GM12878 (cell line): Measurements from ENCODE around the gene CSRP3.

Experiments
- CBX5 ChIP-seq: sonication (generic); IDR thresholded peaks from 2 replicates; pipeline ENCODE4 v1.6.1; 2016; ENCODE audit warnings: low read depth, moderate library complexity, mild to moderate bottlenecking, inconsistent platforms
- ZNF24 ChIP-seq: fragments of 450-650 bp; IDR thresholded peaks from 2 replicates; pipeline ENCODE4 v1.6.1; 2017; ENCODE audit warnings: antibody characterized with exemption, mild to moderate bottlenecking
- TF ChIP-seq, protein P1 (sequence below): IDR thresholded peaks from 2 replicates; pipeline ENCODE4 v1.6.1; 2011; ENCODE audit warnings: low read depth, low read length, improper control_type of control experiment, borderline replicate concordance

DNA sequence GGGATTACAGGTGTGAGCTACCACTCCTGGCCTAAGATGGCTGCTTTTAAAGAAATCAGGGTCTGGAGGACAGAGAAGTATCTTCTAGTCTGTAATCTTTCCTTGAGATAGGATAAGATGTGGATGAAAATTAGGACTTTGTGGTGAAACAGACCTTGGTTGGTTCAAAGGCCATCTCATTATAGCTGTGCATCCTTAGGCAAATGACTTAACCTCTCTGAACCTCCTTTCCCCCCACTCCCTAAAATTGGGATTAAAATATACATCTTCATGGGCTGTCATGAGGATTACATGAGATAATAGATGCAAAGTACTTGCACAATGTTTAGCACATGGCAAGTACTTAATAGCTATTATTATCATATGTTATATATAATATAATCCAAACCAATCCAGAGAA, 49.8 kb upstream of the CSRP3 start:
- no peak for TF ChIP-seq CBX5
- TF ChIP-seq, protein P1, sequence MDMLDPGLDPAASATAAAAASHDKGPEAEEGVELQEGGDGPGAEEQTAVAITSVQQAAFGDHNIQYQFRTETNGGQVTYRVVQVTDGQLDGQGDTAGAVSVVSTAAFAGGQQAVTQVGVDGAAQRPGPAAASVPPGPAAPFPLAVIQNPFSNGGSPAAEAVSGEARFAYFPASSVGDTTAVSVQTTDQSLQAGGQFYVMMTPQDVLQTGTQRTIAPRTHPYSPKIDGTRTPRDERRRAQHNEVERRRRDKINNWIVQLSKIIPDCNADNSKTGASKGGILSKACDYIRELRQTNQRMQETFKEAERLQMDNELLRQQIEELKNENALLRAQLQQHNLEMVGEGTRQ: no peak
- no peak for TF ChIP-seq ZNF24
